HepG2 (cell line): ENCODE results near the gene URGCP. TPM values are rescaled to one million over a fixed set of nuclear protein-coding genes. Genes with fewer than 3 reads are reported as not detected.
A peak's percentile ranks its signal among the peaks of the same experiment; 100 is the strongest.

Experiments used
- EED ChIP-seq: sonication (generic); formaldehyde crosslinking; IDR thresholded peaks from 2 replicates; pipeline ENCODE4 v1.5.0; 2020; ENCODE audit warnings: mild to moderate bottlenecking, missing genetic modification reagents
- EHMT2 ChIP-seq: fragments of 200-600 bp; sonication (generic); IDR thresholded peaks from 2 replicates; pipeline ENCODE4 v1.7.0; 2017; ENCODE audit warnings: antibody characterized with exemption, low read depth, low read length, borderline replicate concordance
- ERF ChIP-seq: IDR thresholded peaks from 2 replicates; pipeline ENCODE4 v1.6.1; 2018; ENCODE audit warnings: missing biosample characterization, missing genetic modification reagents
- FOXC1 ChIP-seq: sonication (generic); formaldehyde crosslinking; IDR thresholded peaks from 2 replicates; pipeline ENCODE4 v1.8.0; 2022; ENCODE audit warnings: mild to moderate bottlenecking, missing genetic modification reagents, borderline replicate concordance
- FOXO1 ChIP-seq: sonication (generic); formaldehyde crosslinking; IDR thresholded peaks from 2 replicates; pipeline ENCODE4 v1.4.0; 2020; ENCODE audit warnings: missing genetic modification reagents
- KLF11 ChIP-seq: IDR thresholded peaks from 2 replicates; pipeline ENCODE4 v1.6.1; 2016; ENCODE audit warnings: missing compliant biosample characterization
- MAFG ChIP-seq: sonication (generic); formaldehyde crosslinking; IDR thresholded peaks from 2 replicates; pipeline ENCODE4 v1.5.1; 2020; ENCODE audit warnings: mild to moderate bottlenecking, missing genetic modification reagents
- MYNN ChIP-seq: sonication (generic); formaldehyde crosslinking; IDR thresholded peaks from 2 replicates; pipeline ENCODE4 v1.4.0; 2020; ENCODE audit warnings: mild to moderate bottlenecking, low read depth, missing genetic modification reagents
- POGZ ChIP-seq: sonication (generic); formaldehyde crosslinking; IDR thresholded peaks from 2 replicates; pipeline ENCODE4 v1.4.0; 2020; ENCODE audit warnings: mild to moderate bottlenecking, missing genetic modification reagents
- TP53 ChIP-seq: sonication (generic); formaldehyde crosslinking; conservative IDR thresholded peaks from 2 replicates; pipeline ENCODE4 v1.4.0; 2020; ENCODE audit warnings: missing genetic modification reagents
- ZNF253 ChIP-seq: sonication (generic); formaldehyde crosslinking; IDR thresholded peaks from 2 replicates; pipeline ENCODE4 v1.8.0; 2022; ENCODE audit warnings: mild to moderate bottlenecking, missing genetic modification reagents, borderline replicate concordance
- ZNF263 ChIP-seq: sonication (generic); formaldehyde crosslinking; IDR thresholded peaks from 2 replicates; pipeline ENCODE4 v1.4.0; 2020; ENCODE audit warnings: missing genetic modification reagents
- ZNF383 ChIP-seq: sonication (generic); formaldehyde crosslinking; IDR thresholded peaks from 2 replicates; pipeline ENCODE4 v1.4.0; 2020; ENCODE audit warnings: missing genetic modification reagents, mild to moderate bottlenecking, borderline replicate concordance
- ZNF501 ChIP-seq: sonication (generic); formaldehyde crosslinking; IDR thresholded peaks from 2 replicates; pipeline ENCODE4 v1.5.1; 2020; ENCODE audit warnings: mild to moderate bottlenecking, moderate library complexity, missing genetic modification reagents
- ZNF878 ChIP-seq: sonication (generic); formaldehyde crosslinking; IDR thresholded peaks from 2 replicates; pipeline ENCODE4 v1.8.1; 2023; ENCODE audit warnings: mild to moderate bottlenecking, missing genetic modification reagents, moderate library complexity
- polyA plus RNA-seq, 8 experiments: library from polyadenylated mRNA; depleted of rRNA in 3 of 8; stranded (reverse) in 7 of 8; unstranded in 1 of 8; fragments of >200 nt; fragmentation: Illumina TruSeq in 4 of 8; extraction: Trizol in 4 of 8; gene quantifications; 2 replicates each; pipeline versions ENCODE4 v1.2.1 to v1.2.3, GENCODE V29; 2011 to 2016; ENCODE audit warnings: low read depth in 4 of 8, missing spikeins in 1 of 8, mixed read lengths in 1 of 8; ENCODE audit not compliant: insufficient read depth in 1 of 8
- total RNA-seq, 5 experiments: library from RNA; depleted of rRNA; stranded (reverse); fragments of >200 nt; fragmentation: Illumina TruSeq; extraction: Trizol; gene quantifications; 2 replicates each; pipeline ENCODE4 v1.2.3, GENCODE V29; 2016; ENCODE audit warnings: low read depth in 1 of 5
- TF ChIP-seq, protein P1 (sequence below): sonication (generic); formaldehyde crosslinking; IDR thresholded peaks from 2 replicates; pipeline ENCODE4 v1.8.0; 2022; ENCODE audit warnings: mild to moderate bottlenecking, missing genetic modification reagents, moderate library complexity
- TF ChIP-seq, protein P2 (sequence below): sonication (generic); formaldehyde crosslinking; IDR thresholded peaks from 2 replicates; pipeline ENCODE4 v1.8.1; 2023; ENCODE audit warnings: missing genetic modification reagents, inconsistent platforms, borderline replicate concordance
- TF ChIP-seq, protein P3 (sequence below): sonication (generic); formaldehyde crosslinking; IDR thresholded peaks from 2 replicates; pipeline ENCODE4 v1.8.1; 2023; ENCODE audit warnings: mild to moderate bottlenecking, missing genetic modification reagents
- TF ChIP-seq, protein P4 (sequence below): sonication (generic); formaldehyde crosslinking; IDR thresholded peaks from 2 replicates; pipeline ENCODE4 v1.5.1; 2020; ENCODE audit warnings: mild to moderate bottlenecking, missing genetic modification reagents, borderline replicate concordance
- TF ChIP-seq, protein P5 (sequence below): IDR thresholded peaks from 2 replicates; pipeline ENCODE4 v1.6.1; 2016

The URGCP gene
- total and polyA plus RNA-seq, 2 of the 13 experiments (the other 11 are each of a cell fraction or from before 2014, with no cell fraction given), result 22.3 to 25.8 TPM

DNA sequence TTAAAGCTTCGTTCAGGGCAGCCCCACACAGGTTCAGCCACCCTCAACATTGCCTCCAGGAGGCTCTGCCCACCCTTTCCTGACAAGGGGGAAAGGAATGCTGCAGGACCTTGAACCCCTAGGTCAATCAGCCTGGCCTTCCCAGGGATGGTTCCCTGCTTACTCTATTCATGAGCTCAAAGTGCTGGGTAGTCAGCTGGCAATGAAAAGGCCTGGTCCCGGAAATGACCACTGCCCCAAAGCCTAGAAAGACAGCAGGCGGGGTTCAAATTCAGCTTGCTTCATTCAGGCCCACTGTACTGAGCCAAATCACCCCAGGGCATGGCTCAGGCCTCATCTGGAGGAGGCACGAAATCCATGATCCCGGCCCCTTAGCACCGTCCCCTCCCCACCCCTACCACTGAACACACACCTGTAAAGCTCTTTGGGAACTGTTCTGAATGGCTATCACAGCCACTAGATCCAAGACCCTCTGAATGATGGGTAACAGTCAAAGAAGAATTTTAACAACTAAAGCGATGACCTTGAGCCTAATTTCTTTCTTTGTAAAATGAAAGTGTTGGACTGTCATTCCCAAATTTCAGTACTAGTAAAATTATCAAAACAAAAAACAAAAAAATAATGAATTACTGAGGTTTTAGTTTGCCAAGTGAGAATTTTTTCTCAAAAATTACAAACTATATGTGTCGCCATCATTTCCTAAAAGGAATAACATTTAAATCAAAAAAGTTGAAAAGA is 1.0 kb downstream of the URGCP start (continued):
- TF ChIP-seq, protein P1, sequence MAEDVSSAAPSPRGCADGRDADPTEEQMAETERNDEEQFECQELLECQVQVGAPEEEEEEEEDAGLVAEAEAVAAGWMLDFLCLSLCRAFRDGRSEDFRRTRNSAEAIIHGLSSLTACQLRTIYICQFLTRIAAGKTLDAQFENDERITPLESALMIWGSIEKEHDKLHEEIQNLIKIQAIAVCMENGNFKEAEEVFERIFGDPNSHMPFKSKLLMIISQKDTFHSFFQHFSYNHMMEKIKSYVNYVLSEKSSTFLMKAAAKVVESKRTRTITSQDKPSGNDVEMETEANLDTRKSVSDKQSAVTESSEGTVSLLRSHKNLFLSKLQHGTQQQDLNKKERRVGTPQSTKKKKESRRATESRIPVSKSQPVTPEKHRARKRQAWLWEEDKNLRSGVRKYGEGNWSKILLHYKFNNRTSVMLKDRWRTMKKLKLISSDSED, result no peak
- TF ChIP-seq, protein P2, sequence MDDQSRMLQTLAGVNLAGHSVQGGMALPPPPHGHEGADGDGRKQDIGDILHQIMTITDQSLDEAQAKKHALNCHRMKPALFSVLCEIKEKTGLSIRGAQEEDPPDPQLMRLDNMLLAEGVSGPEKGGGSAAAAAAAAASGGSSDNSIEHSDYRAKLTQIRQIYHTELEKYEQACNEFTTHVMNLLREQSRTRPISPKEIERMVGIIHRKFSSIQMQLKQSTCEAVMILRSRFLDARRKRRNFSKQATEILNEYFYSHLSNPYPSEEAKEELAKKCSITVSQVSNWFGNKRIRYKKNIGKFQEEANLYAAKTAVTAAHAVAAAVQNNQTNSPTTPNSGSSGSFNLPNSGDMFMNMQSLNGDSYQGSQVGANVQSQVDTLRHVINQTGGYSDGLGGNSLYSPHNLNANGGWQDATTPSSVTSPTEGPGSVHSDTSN (CRISPR knock-in tag), result no peak
- TF ChIP-seq, protein P3, sequence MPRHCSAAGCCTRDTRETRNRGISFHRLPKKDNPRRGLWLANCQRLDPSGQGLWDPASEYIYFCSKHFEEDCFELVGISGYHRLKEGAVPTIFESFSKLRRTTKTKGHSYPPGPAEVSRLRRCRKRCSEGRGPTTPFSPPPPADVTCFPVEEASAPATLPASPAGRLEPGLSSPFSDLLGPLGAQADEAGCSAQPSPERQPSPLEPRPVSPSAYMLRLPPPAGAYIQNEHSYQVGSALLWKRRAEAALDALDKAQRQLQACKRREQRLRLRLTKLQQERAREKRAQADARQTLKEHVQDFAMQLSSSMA (CRISPR knock-in tag), result no peak
- TF ChIP-seq ZNF263 (CRISPR knock-in tag) (no peak), KLF11 (CRISPR knock-in tag) (0 out of 2 replicates have a peak, but pooled peaks have one; percentile 57), FOXO1 (CRISPR knock-in tag) (peak; percentile 76), EHMT2 (no peak; the same call in 1 of the 2 replicates), ZNF253 (CRISPR knock-in tag) (no peak), ZNF878 (CRISPR knock-in tag) (peak; percentile 80; the same call in 1 of the 2 replicates), MAFG (CRISPR knock-in tag) (no peak), EED (no peak), ZNF383 (no peak), POGZ (CRISPR knock-in tag) (peak; percentile 80), ZNF501 (peak; percentile 47; the same call in 1 of the 2 replicates), MYNN (CRISPR knock-in tag) (no peak; the same call in 1 of the 2 replicates), FOXC1 (CRISPR knock-in tag) (no peak), ERF (peak; percentile 89), TP53 (CRISPR knock-in tag) (no peak)
- TF ChIP-seq, protein P4, sequence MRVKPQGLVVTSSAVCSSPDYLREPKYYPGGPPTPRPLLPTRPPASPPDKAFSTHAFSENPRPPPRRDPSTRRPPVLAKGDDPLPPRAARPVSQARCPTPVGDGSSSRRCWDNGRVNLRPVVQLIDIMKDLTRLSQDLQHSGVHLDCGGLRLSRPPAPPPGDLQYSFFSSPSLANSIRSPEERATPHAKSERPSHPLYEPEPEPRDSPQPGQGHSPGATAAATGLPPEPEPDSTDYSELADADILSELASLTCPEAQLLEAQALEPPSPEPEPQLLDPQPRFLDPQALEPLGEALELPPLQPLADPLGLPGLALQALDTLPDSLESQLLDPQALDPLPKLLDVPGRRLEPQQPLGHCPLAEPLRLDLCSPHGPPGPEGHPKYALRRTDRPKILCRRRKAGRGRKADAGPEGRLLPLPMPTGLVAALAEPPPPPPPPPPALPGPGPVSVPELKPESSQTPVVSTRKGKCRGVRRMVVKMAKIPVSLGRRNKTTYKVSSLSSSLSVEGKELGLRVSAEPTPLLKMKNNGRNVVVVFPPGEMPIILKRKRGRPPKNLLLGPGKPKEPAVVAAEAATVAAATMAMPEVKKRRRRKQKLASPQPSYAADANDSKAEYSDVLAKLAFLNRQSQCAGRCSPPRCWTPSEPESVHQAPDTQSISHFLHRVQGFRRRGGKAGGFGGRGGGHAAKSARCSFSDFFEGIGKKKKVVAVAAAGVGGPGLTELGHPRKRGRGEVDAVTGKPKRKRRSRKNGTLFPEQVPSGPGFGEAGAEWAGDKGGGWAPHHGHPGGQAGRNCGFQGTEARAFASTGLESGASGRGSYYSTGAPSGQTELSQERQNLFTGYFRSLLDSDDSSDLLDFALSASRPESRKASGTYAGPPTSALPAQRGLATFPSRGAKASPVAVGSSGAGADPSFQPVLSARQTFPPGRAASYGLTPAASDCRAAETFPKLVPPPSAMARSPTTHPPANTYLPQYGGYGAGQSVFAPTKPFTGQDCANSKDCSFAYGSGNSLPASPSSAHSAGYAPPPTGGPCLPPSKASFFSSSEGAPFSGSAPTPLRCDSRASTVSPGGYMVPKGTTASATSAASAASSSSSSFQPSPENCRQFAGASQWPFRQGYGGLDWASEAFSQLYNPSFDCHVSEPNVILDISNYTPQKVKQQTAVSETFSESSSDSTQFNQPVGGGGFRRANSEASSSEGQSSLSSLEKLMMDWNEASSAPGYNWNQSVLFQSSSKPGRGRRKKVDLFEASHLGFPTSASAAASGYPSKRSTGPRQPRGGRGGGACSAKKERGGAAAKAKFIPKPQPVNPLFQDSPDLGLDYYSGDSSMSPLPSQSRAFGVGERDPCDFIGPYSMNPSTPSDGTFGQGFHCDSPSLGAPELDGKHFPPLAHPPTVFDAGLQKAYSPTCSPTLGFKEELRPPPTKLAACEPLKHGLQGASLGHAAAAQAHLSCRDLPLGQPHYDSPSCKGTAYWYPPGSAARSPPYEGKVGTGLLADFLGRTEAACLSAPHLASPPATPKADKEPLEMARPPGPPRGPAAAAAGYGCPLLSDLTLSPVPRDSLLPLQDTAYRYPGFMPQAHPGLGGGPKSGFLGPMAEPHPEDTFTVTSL (CRISPR knock-in tag), result peak; percentile 91
- TF ChIP-seq, protein P5, sequence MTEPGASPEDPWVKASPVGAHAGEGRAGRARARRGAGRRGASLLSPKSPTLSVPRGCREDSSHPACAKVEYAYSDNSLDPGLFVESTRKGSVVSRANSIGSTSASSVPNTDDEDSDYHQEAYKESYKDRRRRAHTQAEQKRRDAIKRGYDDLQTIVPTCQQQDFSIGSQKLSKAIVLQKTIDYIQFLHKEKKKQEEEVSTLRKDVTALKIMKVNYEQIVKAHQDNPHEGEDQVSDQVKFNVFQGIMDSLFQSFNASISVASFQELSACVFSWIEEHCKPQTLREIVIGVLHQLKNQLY (CRISPR knock-in tag), result peak; percentile 65; the same call in 1 of the 2 replicates
